IMR-90 (cell line): ENCODE measurements around the gene ENDOU. TPM values are rescaled to one million over a fixed set of nuclear protein-coding genes. Genes with fewer than 3 reads are reported as not detected.

Experiments
- ATAC-seq: fragments of 200-7000 bp; cut with Tn5 transposase; 2 replicates; pipeline ENCODE4 v1.9.1; 2020; ENCODE audit warnings: low read depth, mild to moderate bottlenecking, moderate library complexity
- BruUV-seq: library from RNA; stranded (reverse); fragments of 400-500 nt; replicated peaks from 2 replicates; lab custom pipeline; 2021; lab: Mats Ljungman, UMichigan
- CTCF ChIA-PET: fragments of 300-600 bp; formaldehyde crosslinking; extraction: SDS; loops from one replicate; lab custom pipeline; 2021; ENCODE audit warnings: antibody characterized with exemption; lab: Yijun Ruan, JAX
- POLR2A ChIA-PET: fragments of 300-600 bp; sonication (Branson Sonifier 250); formaldehyde crosslinking; loops from one replicate; lab custom pipeline; 2022; ENCODE audit warnings: antibody characterized with exemption; ENCODE audit not compliant: unreplicated experiment; lab: Charles Lee
- DNase-seq: peaks from one replicate; pipeline ENCODE4 v3.0.0; 2013
- H2AFZ ChIP-seq: replicated peaks from 2 replicates; pipeline ENCODE3; 2013; ENCODE audit warnings: low read length, mild to moderate bottlenecking; ENCODE audit not compliant: poor library complexity
- H2AK5ac ChIP-seq: 2 replicates; pipeline ENCODE4 v1.6.1; 2013; ENCODE audit warnings: low read depth, low read length, inconsistent platforms
- H2AK9ac ChIP-seq: replicated peaks from 2 replicates; pipeline ENCODE3; 2013; ENCODE audit warnings: mild to moderate bottlenecking, low read depth, low read length, moderate library complexity; ENCODE audit not compliant: poor library complexity
- H2BK120ac ChIP-seq: 2 replicates; pipeline ENCODE4 v1.6.1; 2013; ENCODE audit warnings: low read depth, low read length, inconsistent platforms
- H2BK15ac ChIP-seq: 3 replicates; pipeline ENCODE4 v1.6.1; 2013; ENCODE audit warnings: low read depth, low read length, inconsistent platforms
- H2BK20ac ChIP-seq: 2 replicates; pipeline ENCODE4 v1.6.1; 2013; ENCODE audit warnings: low read depth, mild to moderate bottlenecking, inconsistent platforms, low read length, moderate library complexity
- H2BK5ac ChIP-seq: 2 replicates; pipeline ENCODE4 v1.6.1; 2013; ENCODE audit warnings: mild to moderate bottlenecking, low read depth, low read length, inconsistent platforms; ENCODE audit not compliant: poor library complexity, severe bottlenecking
- H3K14ac ChIP-seq: replicated peaks from 2 replicates; pipeline ENCODE4 v1.6.1; 2013; ENCODE audit warnings: low read depth, low read length, inconsistent platforms
- H3K18ac ChIP-seq: 2 replicates; pipeline ENCODE4 v1.6.1; 2013; ENCODE audit warnings: low read depth, low read length, control low read depth
- H3K23ac ChIP-seq: 2 replicates; pipeline ENCODE4 v1.6.1; 2013; ENCODE audit warnings: low read depth, low read length, inconsistent platforms
- H3K27ac ChIP-seq: 2 replicates; pipeline ENCODE4 v1.5.1; 2013; ENCODE audit warnings: mild to moderate bottlenecking, control low read depth, low read length; ENCODE audit not compliant: insufficient read depth
- H3K27me3 ChIP-seq: 2 replicates; pipeline ENCODE4 v1.6.1; 2013; ENCODE audit warnings: low read length; ENCODE audit not compliant: control insufficient read depth, insufficient read depth
- H3K36me3 ChIP-seq: 2 replicates; pipeline ENCODE4 v1.6.1; 2013; ENCODE audit warnings: low read length, mixed read lengths; ENCODE audit not compliant: control insufficient read depth, insufficient read depth
- H3K4ac ChIP-seq: 2 replicates; pipeline ENCODE4 v1.6.1; 2013; ENCODE audit warnings: low read depth, low read length, inconsistent platforms
- H3K4me1 ChIP-seq: 2 replicates; pipeline ENCODE4 v1.6.1; 2013; ENCODE audit warnings: low read length, mixed read lengths; ENCODE audit not compliant: control insufficient read depth, insufficient read depth
- H3K4me2 ChIP-seq: 2 replicates; pipeline ENCODE4 v1.6.1; 2013; ENCODE audit warnings: low read depth, mild to moderate bottlenecking, control low read depth, low read length, moderate library complexity
- H3K4me3 ChIP-seq: 2 replicates; pipeline ENCODE4 v1.5.1; 2013; ENCODE audit warnings: low read depth, mild to moderate bottlenecking, control low read depth, low read length, moderate library complexity; ENCODE audit not compliant: insufficient read depth
- H3K56ac ChIP-seq: 2 replicates; pipeline ENCODE4 v1.6.1; 2013; ENCODE audit warnings: low read length, inconsistent platforms; ENCODE audit not compliant: insufficient read depth; ENCODE audit errors: extremely low read depth
- H3K79me1 ChIP-seq, 2 experiments: 2 replicates each; pipeline ENCODE4 v1.6.1; 2013; ENCODE audit warnings: low read length in 2 of 2, inconsistent platforms in 1 of 2, low read depth in 1 of 2
- H3K9ac ChIP-seq: 2 replicates; pipeline ENCODE4 v1.6.1; 2013; ENCODE audit warnings: low read depth, low read length, control low read depth
- H3K9me1 ChIP-seq: 2 replicates; pipeline ENCODE4 v1.6.1; 2013; ENCODE audit warnings: low read length, inconsistent platforms; ENCODE audit not compliant: insufficient read depth
- H3K9me3 ChIP-seq: 2 replicates; pipeline ENCODE4 v1.6.1; 2013; ENCODE audit warnings: low read length; ENCODE audit not compliant: control insufficient read depth, insufficient read depth
- H4K20me1 ChIP-seq: 2 replicates; pipeline ENCODE4 v1.6.1; 2013; ENCODE audit warnings: low read length, inconsistent platforms; ENCODE audit not compliant: insufficient read depth
- H4K5ac ChIP-seq: 2 replicates; pipeline ENCODE4 v1.6.1; 2013; ENCODE audit warnings: mild to moderate bottlenecking, low read depth, low read length, control low read depth
- H4K8ac ChIP-seq, 2 experiments: 2 replicates each; pipeline ENCODE4 v1.6.1; 2013; ENCODE audit warnings: low read depth in 2 of 2, low read length in 2 of 2, control low read depth in 1 of 2, inconsistent platforms in 1 of 2
- H4K91ac ChIP-seq: 2 replicates; pipeline ENCODE4 v1.6.1; 2013; ENCODE audit warnings: low read depth, low read length, inconsistent platforms; ENCODE audit not compliant: insufficient read depth
- BHLHE40 ChIP-seq: fragments of 150-350 bp; IDR thresholded peaks from 2 replicates; pipeline ENCODE4 v1.6.1; 2016; ENCODE audit warnings: mild to moderate bottlenecking, low read depth, low read length
- CEBPB ChIP-seq: IDR thresholded peaks from 2 replicates; pipeline ENCODE4 v1.6.1; 2012; ENCODE audit warnings: low read depth, low read length, improper control_type of control experiment
- CHD1 ChIP-seq: IDR thresholded peaks from 2 replicates; pipeline ENCODE4 v1.6.1; 2012; ENCODE audit warnings: low read depth, low read length, improper control_type of control experiment
- FOS ChIP-seq: fragments of 150-350 bp; IDR thresholded peaks from 2 replicates; pipeline ENCODE4 v1.6.1; 2016; ENCODE audit warnings: low read depth, low read length
- MAZ ChIP-seq: IDR thresholded peaks from 2 replicates; pipeline ENCODE4 v1.6.1; 2012; ENCODE audit warnings: low read depth, mild to moderate bottlenecking, low read length, improper control_type of control experiment, moderate library complexity, borderline replicate concordance
- MXI1 ChIP-seq: IDR thresholded peaks from 2 replicates; pipeline ENCODE4 v1.6.1; 2012; ENCODE audit warnings: low read depth, mild to moderate bottlenecking, low read length, moderate library complexity, borderline replicate concordance
- NFE2L2 ChIP-seq: fragments of 150-350 bp; IDR thresholded peaks from 2 replicates; pipeline ENCODE4 v1.6.1; 2016; ENCODE audit warnings: low read depth, mild to moderate bottlenecking, low read length
- POLR2A ChIP-seq: IDR thresholded peaks from 2 replicates; pipeline ENCODE4 v1.6.1; 2012; ENCODE audit warnings: mild to moderate bottlenecking, low read depth, low read length
- RAD21 ChIP-seq: IDR thresholded peaks from 2 replicates; pipeline ENCODE4 v1.6.1; 2012; ENCODE audit warnings: low read length, improper control_type of control experiment
- RFX5 ChIP-seq: IDR thresholded peaks from 2 replicates; pipeline ENCODE4 v1.8.0; 2012; ENCODE audit warnings: low read depth, mild to moderate bottlenecking, low read length, moderate library complexity
- SMC3 ChIP-seq: fragments of 150-350 bp; IDR thresholded peaks from 2 replicates; pipeline ENCODE4 v1.6.1; 2016; ENCODE audit warnings: low read depth, mild to moderate bottlenecking, antibody characterized with exemption, low read length, moderate library complexity
- WGBS, 2 experiments: methylation state at CpG; one replicate each; pipeline versions ENCODE4 v1.1.5 to v1.1.7; 2013; ENCODE audit warnings: missing lambda C conversion rate in 2 of 2; ENCODE audit not compliant: insufficient read length in 1 of 2; ENCODE audit errors: extremely low coverage in 2 of 2; 5-methylcytosine and 5-hydroxymethylcytosine counted together
- dilution Hi-C: fragments of 300-500 bp; cut with HindIII; formaldehyde crosslinking; loops from one replicate; pipeline ENCODE4 v1.14.3; 2018; ENCODE audit warnings: low sequenced_read_pairs; ENCODE audit not compliant: unreplicated experiment
- in situ Hi-C: fragments of 300-500 bp; cut with MboI; formaldehyde crosslinking; loops from 3 replicates; pipeline ENCODE4 v1.14.3; 2019; ENCODE audit warnings: low sequenced_read_pairs, inconsistent platforms, mixed read lengths
- intact Hi-C: fragments of 100-400 bp; cut with micrococcal nuclease; formaldehyde crosslinking; loops from 2 replicates; pipeline ENCODE4 v1.10.0; 2022
- polyA plus RNA-seq, 3 experiments: library from polyadenylated mRNA; depleted of rRNA; stranded (reverse); fragments of >200 nt; gene quantifications; 2 replicates each; pipeline ENCODE4 v1.2.3, GENCODE V29; 2012; ENCODE audit warnings: low replicate concordance in 1 of 3
- total RNA-seq: library from RNA; depleted of rRNA; stranded (reverse); fragments of >200 nt; gene quantifications from 2 replicates; pipeline ENCODE4 v1.2.3, GENCODE V29; 2012
- TF ChIP-seq, protein P1 (sequence below): fragments of 150-350 bp; IDR thresholded peaks from 2 replicates; pipeline ENCODE4 v1.6.1; 2016; ENCODE audit warnings: low read depth, mild to moderate bottlenecking, low read length, moderate library complexity, borderline replicate concordance
- TF ChIP-seq, protein P2 (sequence below): fragments of 150-350 bp; IDR thresholded peaks from 2 replicates; pipeline ENCODE4 v1.6.1; 2017; ENCODE audit warnings: mild to moderate bottlenecking, antibody characterized with exemption, low read length, low read depth
- TF ChIP-seq, protein P3 (sequence below): conservative IDR thresholded peaks from 2 replicates; pipeline ENCODE4 v1.5.1; 2012; ENCODE audit warnings: mild to moderate bottlenecking, low read depth, low read length, improper control_type of control experiment

The ENDOU gene
- total and polyA plus RNA-seq, 2 of the 4 experiments (the other 2 are of a cell fraction): under 0.01 to 0.09 TPM

DNA sequence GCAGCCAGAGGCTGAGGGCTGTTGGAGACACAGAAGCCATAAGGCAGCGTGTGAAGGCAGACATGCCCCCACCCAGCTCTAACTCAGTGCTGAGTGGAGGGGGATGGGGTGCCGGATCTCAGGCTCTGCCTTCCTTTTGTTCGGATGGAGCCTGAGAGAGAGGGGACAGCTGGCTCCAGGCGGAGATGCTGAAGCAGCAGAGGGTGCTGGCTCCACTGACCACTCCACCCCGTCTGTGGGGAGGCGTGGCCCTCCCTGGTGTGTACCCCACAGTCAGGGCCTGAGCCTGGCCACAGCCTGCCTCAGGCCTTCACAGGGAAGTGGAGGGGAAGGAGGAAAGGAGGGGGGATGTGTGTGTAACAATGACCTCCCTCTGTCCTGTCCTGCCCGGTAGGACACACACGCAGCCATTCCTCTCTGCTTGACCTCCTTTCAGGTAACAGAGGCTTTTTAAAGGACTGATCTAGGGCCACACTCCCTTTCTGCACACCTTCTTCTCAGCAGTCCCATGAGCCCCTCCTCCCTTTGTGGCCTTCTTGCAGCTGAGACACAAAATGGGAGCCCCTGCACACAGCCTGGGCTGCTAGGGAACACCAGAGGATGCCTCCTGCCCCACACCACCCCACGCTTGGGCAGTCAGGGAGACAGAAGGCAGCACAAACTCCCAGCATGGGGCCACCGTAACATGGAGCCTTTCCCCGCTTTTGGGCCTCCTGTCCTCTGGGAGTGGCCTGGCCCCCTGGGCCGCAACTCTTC lies 9.6 kb upstream of the ENDOU start (continued):
- no peak for TF ChIP-seq MAZ

DNA sequence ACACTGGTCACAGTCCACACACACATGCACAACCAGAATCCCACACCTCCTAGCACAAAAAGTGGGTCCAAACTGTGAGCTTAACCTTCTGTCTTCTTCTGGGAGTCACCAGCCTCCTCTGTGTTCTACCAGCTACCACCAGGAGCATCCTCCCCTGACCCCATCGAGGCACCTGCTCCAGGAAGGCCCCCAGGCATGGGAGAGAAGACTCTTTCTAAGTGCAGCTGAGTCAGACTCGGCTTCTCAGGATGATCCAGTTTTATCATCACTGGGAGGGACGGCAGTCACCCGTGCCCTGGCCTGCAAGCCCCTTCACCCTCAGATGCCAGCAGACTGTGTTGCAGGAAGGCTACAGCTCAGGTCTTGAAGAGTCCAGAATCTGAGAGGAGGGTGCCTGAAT lies 7.9 kb upstream of the ENDOU start:
- no peaks in the 10 kb centered on the region for H4K20me1 ChIP-seq
- no peak overlapping the region for H3K4me3 ChIP-seq
- no peak overlapping the region for H2AK5ac ChIP-seq
- POLR2A ChIA-PET: no interaction called here
- no peak overlapping the region for H3K23ac ChIP-seq
- no peaks in the 10 kb centered on the region for H3K79me1 ChIP-seq
- H4K91ac ChIP-seq: no peak overlapping the region
- no peak overlapping the region for H2AFZ ChIP-seq
- no peak overlapping the region for H2BK15ac ChIP-seq
- in situ Hi-C loops (no loop called here), dilution Hi-C loops (no loop called here), intact Hi-C loops (no loop called here)
- no peak overlapping the region for H4K8ac ChIP-seq
- no peaks in the 10 kb centered on the region for H3K36me3 ChIP-seq
- H3K4me2 ChIP-seq: no peak overlapping the region
- no peak overlapping the region for H3K27ac ChIP-seq
- H2BK20ac ChIP-seq: no peak overlapping the region
- peaks cover 27% of the 10 kb centered on the region for H3K4me1 ChIP-seq
- H4K5ac ChIP-seq: no peak overlapping the region
- no peak overlapping the region for H2AK9ac ChIP-seq
- H3K18ac ChIP-seq: no peak overlapping the region
- no peak overlapping the region for H2BK120ac ChIP-seq
- WGBS, 2 experiments: 80% methylated on average over 1 of the region's 4 CpGs; no CpG with 5 or more reads in 1 of the 2 experiments
- H3K4ac ChIP-seq: no peak overlapping the region
- H3K9me1 ChIP-seq: peaks cover 15% of the 10 kb centered on the region
- no peak for DNase-seq
- ATAC-seq: no peak
- H3K56ac ChIP-seq: no peak overlapping the region
- H2BK5ac ChIP-seq: no peak overlapping the region
- H3K27me3 ChIP-seq: no peaks in the 10 kb centered on the region
- BruUV-seq: no TSS peak
- H3K9me3 ChIP-seq: no peaks in the 10 kb centered on the region
- CTCF ChIA-PET: no interaction called here
- no peak overlapping the region for H3K9ac ChIP-seq
- H3K14ac ChIP-seq: no peak overlapping the region
- TF ChIP-seq, protein P1, sequence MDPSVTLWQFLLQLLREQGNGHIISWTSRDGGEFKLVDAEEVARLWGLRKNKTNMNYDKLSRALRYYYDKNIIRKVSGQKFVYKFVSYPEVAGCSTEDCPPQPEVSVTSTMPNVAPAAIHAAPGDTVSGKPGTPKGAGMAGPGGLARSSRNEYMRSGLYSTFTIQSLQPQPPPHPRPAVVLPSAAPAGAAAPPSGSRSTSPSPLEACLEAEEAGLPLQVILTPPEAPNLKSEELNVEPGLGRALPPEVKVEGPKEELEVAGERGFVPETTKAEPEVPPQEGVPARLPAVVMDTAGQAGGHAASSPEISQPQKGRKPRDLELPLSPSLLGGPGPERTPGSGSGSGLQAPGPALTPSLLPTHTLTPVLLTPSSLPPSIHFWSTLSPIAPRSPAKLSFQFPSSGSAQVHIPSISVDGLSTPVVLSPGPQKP: no peak
- TF ChIP-seq RFX5 (no peak), CHD1 (no peak), BHLHE40 (no peak), RAD21 (no peak), POLR2A (no peak), CEBPB (no peak), SMC3 (no peak), NFE2L2 (no peak), MXI1 (no peak), FOS (no peak)
- TF ChIP-seq, protein P2, sequence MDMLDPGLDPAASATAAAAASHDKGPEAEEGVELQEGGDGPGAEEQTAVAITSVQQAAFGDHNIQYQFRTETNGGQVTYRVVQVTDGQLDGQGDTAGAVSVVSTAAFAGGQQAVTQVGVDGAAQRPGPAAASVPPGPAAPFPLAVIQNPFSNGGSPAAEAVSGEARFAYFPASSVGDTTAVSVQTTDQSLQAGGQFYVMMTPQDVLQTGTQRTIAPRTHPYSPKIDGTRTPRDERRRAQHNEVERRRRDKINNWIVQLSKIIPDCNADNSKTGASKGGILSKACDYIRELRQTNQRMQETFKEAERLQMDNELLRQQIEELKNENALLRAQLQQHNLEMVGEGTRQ: no peak
- TF ChIP-seq, protein P3, sequence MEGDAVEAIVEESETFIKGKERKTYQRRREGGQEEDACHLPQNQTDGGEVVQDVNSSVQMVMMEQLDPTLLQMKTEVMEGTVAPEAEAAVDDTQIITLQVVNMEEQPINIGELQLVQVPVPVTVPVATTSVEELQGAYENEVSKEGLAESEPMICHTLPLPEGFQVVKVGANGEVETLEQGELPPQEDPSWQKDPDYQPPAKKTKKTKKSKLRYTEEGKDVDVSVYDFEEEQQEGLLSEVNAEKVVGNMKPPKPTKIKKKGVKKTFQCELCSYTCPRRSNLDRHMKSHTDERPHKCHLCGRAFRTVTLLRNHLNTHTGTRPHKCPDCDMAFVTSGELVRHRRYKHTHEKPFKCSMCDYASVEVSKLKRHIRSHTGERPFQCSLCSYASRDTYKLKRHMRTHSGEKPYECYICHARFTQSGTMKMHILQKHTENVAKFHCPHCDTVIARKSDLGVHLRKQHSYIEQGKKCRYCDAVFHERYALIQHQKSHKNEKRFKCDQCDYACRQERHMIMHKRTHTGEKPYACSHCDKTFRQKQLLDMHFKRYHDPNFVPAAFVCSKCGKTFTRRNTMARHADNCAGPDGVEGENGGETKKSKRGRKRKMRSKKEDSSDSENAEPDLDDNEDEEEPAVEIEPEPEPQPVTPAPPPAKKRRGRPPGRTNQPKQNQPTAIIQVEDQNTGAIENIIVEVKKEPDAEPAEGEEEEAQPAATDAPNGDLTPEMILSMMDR: no peak
